HepG2 (cell line): ENCODE measurements around the gene KIF1B. TPM values are rescaled to one million over a fixed set of nuclear protein-coding genes. Genes with fewer than 3 reads are reported as not detected.

Source experiments
- ATAC-seq: fragments of 200-7000 bp; cut with Tn5 transposase; 3 replicates; pipeline ENCODE4 v1.9.1; 2020; ENCODE audit warnings: mild to moderate bottlenecking, moderate library complexity
- BruUV-seq: library from RNA; stranded (reverse); fragments of 400-500 nt; replicated peaks from 2 replicates; lab custom pipeline; 2021; lab: Mats Ljungman, UMichigan
- CTCF ChIA-PET: fragments of 300-600 bp; formaldehyde crosslinking; extraction: SDS; loops from one replicate; lab custom pipeline; 2021; ENCODE audit warnings: low total read pairs, inconsistent platforms, low intra/inter-chr PET ratio; lab: Yijun Ruan, JAX
- POLR2A ChIA-PET: fragments of 350-600 bp; sonication (Branson Sonifier 250); formaldehyde crosslinking; loops from one replicate; lab custom pipeline; 2020; ENCODE audit warnings: antibody characterized with exemption, inconsistent platforms; lab: Yijun Ruan, JAX
- DNase-seq: peaks from one replicate; pipeline ENCODE4 v3.0.0-alpha.2; 2015; ENCODE audit warnings: low spot score
- FAIRE-seq: peaks from 3 replicates; lab custom pipeline; 2011; peaks lifted over from hg19 to GRCh38; lab: Jason Lieb, UNC
- H2AFZ ChIP-seq: one replicate; pipeline ENCODE4 v1.6.1; 2011; ENCODE audit warnings: low read length, inconsistent platforms
- H3K27ac ChIP-seq: fragments of 300-600 bp; 3 replicates; pipeline ENCODE4 v1.8.0; 2011; ENCODE audit warnings: mixed run types, mild to moderate bottlenecking, mixed read lengths, low read length, inconsistent platforms; ENCODE audit not compliant: insufficient read depth; ENCODE audit errors: extremely low read length
- H3K27me3 ChIP-seq, 2 experiments: fragments of 200-600 bp in 1 of 2; 2 replicates in 1 of 2; 3 replicates in 1 of 2; pipeline versions ENCODE4 v1.6.0 to v1.8.0; 2011; ENCODE audit warnings: low read length in 2 of 2, mild to moderate bottlenecking in 2 of 2, moderate library complexity in 2 of 2, inconsistent platforms in 1 of 2; ENCODE audit not compliant: insufficient read depth in 2 of 2, control insufficient read depth in 1 of 2
- H3K36me3 ChIP-seq, 2 experiments: fragments of 200-600 bp in 1 of 2; replicated peaks in 1 of 2; 2 replicates in 1 of 2; 3 replicates in 1 of 2; pipeline versions ENCODE4 v1.5.1 to v1.8.0; 2011; ENCODE audit warnings: low read length in 2 of 2, inconsistent platforms in 1 of 2; ENCODE audit not compliant: insufficient read depth in 2 of 2, control insufficient read depth in 1 of 2
- H3K4me1 ChIP-seq: 2 replicates; pipeline ENCODE4 v1.5.1; 2012; ENCODE audit warnings: low read length, inconsistent platforms; ENCODE audit not compliant: insufficient read depth
- H3K4me2 ChIP-seq: 2 replicates; pipeline ENCODE4 v1.6.0; 2011; ENCODE audit warnings: low read depth, low read length, inconsistent platforms
- H3K4me3 ChIP-seq, 3 experiments: fragments of 200-600 bp in 1 of 3; sonication (generic), shearing (Covaris generic) in 1 of 3; replicated peaks in 1 of 3; 2 replicates each; pipeline ENCODE4 v1.5.1; 2011 to 2016; ENCODE audit warnings: low read length in 3 of 3, inconsistent platforms in 2 of 3, low read depth in 2 of 3, mild to moderate bottlenecking in 2 of 3, control low read depth in 1 of 3, mixed read lengths in 1 of 3; ENCODE audit not compliant: insufficient read depth in 1 of 3
- H3K79me2 ChIP-seq: one replicate; pipeline ENCODE4 v1.6.1; 2011; ENCODE audit warnings: low read length, inconsistent platforms; ENCODE audit not compliant: insufficient read depth
- H3K9ac ChIP-seq: 2 replicates; pipeline ENCODE4 v1.6.0; 2011; ENCODE audit warnings: mild to moderate bottlenecking, low read depth, low read length, inconsistent platforms; ENCODE audit not compliant: insufficient read depth
- H3K9me3 ChIP-seq: 2 replicates; pipeline ENCODE4 v1.5.1; 2012; ENCODE audit warnings: mild to moderate bottlenecking, low read length
- H4K20me1 ChIP-seq: 2 replicates; pipeline ENCODE4 v1.6.0; 2011; ENCODE audit warnings: inconsistent platforms, mild to moderate bottlenecking, low read length, moderate library complexity; ENCODE audit not compliant: insufficient read depth
- ASH2L ChIP-seq: fragments of 300-600, 200-600 bp; sonication (generic); IDR thresholded peaks from 2 replicates; pipeline ENCODE4 v1.7.0; 2017; ENCODE audit warnings: low read depth, mild to moderate bottlenecking, moderate library complexity, mixed read lengths, low read length; ENCODE audit not compliant: insufficient read length
- HDAC6 ChIP-seq: fragments of 200-600 bp; sonication (generic); IDR thresholded peaks from 2 replicates; pipeline ENCODE4 v1.7.0; 2017; ENCODE audit warnings: mild to moderate bottlenecking, antibody characterized with exemption, low read length, low read depth
- KLF12 ChIP-seq: sonication (generic); formaldehyde crosslinking; IDR thresholded peaks from 2 replicates; pipeline ENCODE4 v1.4.0; 2020; ENCODE audit warnings: missing genetic modification reagents, borderline replicate concordance
- NFE2L2 ChIP-seq: fragments of 150-350 bp; IDR thresholded peaks from 2 replicates; pipeline ENCODE4 v1.6.1; 2014; ENCODE audit warnings: low read length
- PHF20 ChIP-seq: sonication (generic); formaldehyde crosslinking; IDR thresholded peaks from 2 replicates; pipeline ENCODE4 v1.5.0; 2020; ENCODE audit warnings: mild to moderate bottlenecking, missing genetic modification reagents
- RBM39 ChIP-seq: fragments of 200-400 bp; formaldehyde crosslinking; IDR thresholded peaks from one replicate; pipeline ENCODE4 v1.6.1; 2018; ENCODE audit warnings: antibody characterized with exemption, mild to moderate bottlenecking, low read depth, low read length; ENCODE audit not compliant: poor library complexity, severe bottlenecking
- ZEB1 ChIP-seq: IDR thresholded peaks from 2 replicates; pipeline ENCODE4 v1.6.1; 2012; ENCODE audit warnings: mild to moderate bottlenecking, low read depth, inconsistent platforms; ENCODE audit not compliant: insufficient replicate concordance
- ZNF235 ChIP-seq: sonication (generic); formaldehyde crosslinking; IDR thresholded peaks from 2 replicates; pipeline ENCODE4 v1.8.1; 2023; ENCODE audit warnings: mild to moderate bottlenecking, missing genetic modification reagents, borderline replicate concordance
- ZNF768 ChIP-seq: sonication (generic); formaldehyde crosslinking; IDR thresholded peaks from 2 replicates; pipeline ENCODE4 v1.4.0; 2020; ENCODE audit warnings: missing genetic modification reagents
- WGBS: methylation state at CpG from one replicate; pipeline ENCODE4 v1.1.6; 2017; ENCODE audit warnings: low lambda C conversion rate; 5-methylcytosine and 5-hydroxymethylcytosine counted together
- in situ Hi-C: cut with HindIII; loops from 2 replicates; pipeline ENCODE4 v1.10.0; 2017; ENCODE audit warnings: low pct_unique_long_range_greater_than_20kb; ENCODE audit not compliant: extremely low pct_ligation_motif_present
- intact Hi-C: fragments of 100-400 bp; cut with micrococcal nuclease; formaldehyde crosslinking; loops from one replicate; pipeline ENCODE4 v1.10.0; 2022; ENCODE audit not compliant: unreplicated experiment
- polyA plus RNA-seq, 8 experiments: library from polyadenylated mRNA; depleted of rRNA in 3 of 8; stranded (reverse) in 7 of 8; unstranded in 1 of 8; fragments of >200 nt; fragmentation: Illumina TruSeq in 4 of 8; extraction: Trizol in 4 of 8; gene quantifications; 2 replicates each; pipeline versions ENCODE4 v1.2.1 to v1.2.3, GENCODE V29; 2011 to 2016; ENCODE audit warnings: low read depth in 4 of 8, missing spikeins in 1 of 8, mixed read lengths in 1 of 8; ENCODE audit not compliant: insufficient read depth in 1 of 8
- total RNA-seq, 5 experiments: library from RNA; depleted of rRNA; stranded (reverse); fragments of >200 nt; fragmentation: Illumina TruSeq; extraction: Trizol; gene quantifications; 2 replicates each; pipeline ENCODE4 v1.2.3, GENCODE V29; 2016; ENCODE audit warnings: low read depth in 1 of 5

Gene KIF1B
- total and polyA plus RNA-seq, 2 of the 13 experiments (the other 11 are each of a cell fraction or from before 2014, with no cell fraction given), result 26.7 to 32.5 TPM

- ATAC-seq (no peak), FAIRE-seq (no peak), DNase-seq (no peak)
- no peaks in the 10 kb centered on the region for H3K4me1 ChIP-seq
- H3K9me3 ChIP-seq, result no peaks in the 10 kb centered on the region
- H4K20me1 ChIP-seq, result no peaks in the 10 kb centered on the region
- no peak overlapping the region for H3K4me3 ChIP-seq
- no peak overlapping the region for H2AFZ ChIP-seq
- peaks cover 0 to 1% of the 10 kb centered on the region in 2 experiments; a peak in 1 of 5 replicates for H3K36me3 ChIP-seq
- TF ChIP-seq RBM39 (no peak), KLF12 (CRISPR knock-in tag) (no peak), ZNF235 (CRISPR knock-in tag) (no peak), NFE2L2 (no peak), ZEB1 (no peak), ASH2L (no peak), HDAC6 (no peak), PHF20 (no peak), ZNF768 (CRISPR knock-in tag) (no peak)
- in situ Hi-C loops, result no loop called here
- CTCF ChIA-PET, result no interaction called here
- no peak overlapping the region for H3K9ac ChIP-seq
- POLR2A ChIA-PET, result no interaction called here
- no peaks in the 10 kb centered on the region for H3K27me3 ChIP-seq
- no peak overlapping the region for H3K4me2 ChIP-seq
- 87% methylated on average over 2 of the region's 2 CpGs for WGBS
- intact Hi-C loops, result no loop called here
- BruUV-seq, result no TSS peak
- no peak overlapping the region for H3K27ac ChIP-seq
- H3K79me2 ChIP-seq, result no peaks in the 10 kb centered on the region
These were observed 24.6 kb upstream of the KIF1B start for GRCh38 chr1:10185759-10186158.
